Activated CD8-positive, alpha-beta memory T cell treated with anti-CD3 and anti-CD28 coated beads for 48 hours (primary cell): ENCODE data around the gene TBC1D13.

ENCODE experiments used
- DNase-seq, 3 experiments: peaks; one replicate each; pipeline ENCODE4 v3.0.0-alpha.2; 2020; ENCODE audit warnings: low read depth in 2 of 3, low spot score in 2 of 3

The TBC1D13 gene

DNA sequence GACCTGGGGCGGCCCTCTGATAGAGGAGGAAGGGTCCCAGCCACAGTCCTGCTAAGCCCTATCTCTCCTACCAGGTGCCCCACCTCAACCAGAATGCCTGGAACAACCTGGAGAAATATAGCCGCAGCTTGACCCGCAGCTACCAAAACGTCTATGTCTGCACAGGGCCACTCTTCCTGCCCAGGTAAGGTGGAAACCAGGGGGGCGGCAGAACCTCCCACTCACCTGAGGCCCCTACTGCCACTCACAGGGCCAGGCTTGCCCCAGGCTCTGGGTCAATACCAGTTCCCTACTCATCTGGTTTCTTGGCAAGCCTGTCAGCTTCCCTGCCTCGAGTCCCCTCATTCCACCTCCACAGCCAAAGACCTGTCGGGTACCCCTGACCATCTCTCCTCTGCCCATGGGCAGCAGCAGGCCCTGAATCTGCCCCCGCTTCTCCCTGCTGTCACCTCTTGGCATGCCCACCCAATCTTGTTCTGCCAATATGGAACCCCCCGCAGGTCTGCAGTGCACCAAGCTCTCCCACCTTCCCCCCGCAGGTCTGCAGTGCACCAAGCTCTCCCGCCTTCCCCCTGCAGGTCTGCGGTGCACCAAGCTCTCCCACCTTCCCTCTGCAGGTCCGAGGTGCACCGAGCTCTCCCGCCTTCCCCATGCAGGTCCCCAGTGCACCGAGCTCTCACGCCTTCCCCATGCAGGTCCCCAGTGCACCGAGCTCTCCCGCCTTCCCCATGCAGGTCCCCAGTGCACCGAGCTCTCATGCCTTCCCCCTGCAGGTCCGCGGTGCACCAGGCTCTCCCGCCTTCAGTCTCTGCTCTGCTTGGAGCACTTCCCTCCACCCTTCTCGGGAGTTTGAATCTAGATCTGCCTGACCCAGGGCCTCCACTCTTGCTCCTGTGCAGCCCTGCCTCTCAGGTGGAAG is 33.9 kb downstream of the TBC1D13 start:
- DNase-seq = no peak

- DNase-seq = no peak
Observed at GRCh38 chr9:128821584-128822406, 34.7 kb downstream of the TBC1D13 start.

DNA sequence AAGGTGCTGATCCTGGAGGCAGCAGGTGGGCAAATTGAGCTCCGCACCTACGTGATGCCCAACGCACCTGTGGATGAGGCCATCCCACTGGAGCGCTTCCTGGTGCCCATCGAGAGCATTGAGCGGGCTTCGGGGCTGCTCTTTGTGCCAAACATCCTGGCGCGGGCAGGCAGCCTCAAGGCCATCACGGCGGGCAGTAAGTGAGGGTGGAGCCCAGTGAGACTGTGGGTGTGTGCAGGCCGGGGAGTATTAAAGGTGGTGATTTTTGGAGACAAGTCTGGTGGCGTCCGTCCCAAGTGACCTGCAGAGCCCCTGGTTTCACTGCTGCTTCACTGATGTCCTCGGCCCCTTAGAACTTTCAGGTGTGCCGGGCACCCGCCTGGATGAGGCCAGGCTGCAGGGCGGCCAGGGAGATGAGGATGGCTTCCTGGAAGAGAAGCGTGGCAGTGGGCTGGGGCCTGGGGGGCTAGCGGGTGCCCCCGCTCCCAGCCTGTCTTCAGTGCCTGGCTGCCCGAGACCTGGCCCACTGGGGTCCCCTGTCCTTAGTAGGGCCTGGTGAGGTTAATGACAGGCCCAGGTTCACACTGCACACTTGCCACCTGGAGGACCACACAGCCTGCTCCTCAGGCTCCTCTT is 35.5 kb downstream of the TBC1D13 start:
- DNase-seq = no peak

- DNase-seq = no peak
Observed at GRCh38 chr9:128823362-128823902, 36.4 kb downstream of the TBC1D13 start.

GRCh38 chr9:128823903-128824406 is 36.9 kb downstream of the TBC1D13 start:
- no peak for DNase-seq

DNA sequence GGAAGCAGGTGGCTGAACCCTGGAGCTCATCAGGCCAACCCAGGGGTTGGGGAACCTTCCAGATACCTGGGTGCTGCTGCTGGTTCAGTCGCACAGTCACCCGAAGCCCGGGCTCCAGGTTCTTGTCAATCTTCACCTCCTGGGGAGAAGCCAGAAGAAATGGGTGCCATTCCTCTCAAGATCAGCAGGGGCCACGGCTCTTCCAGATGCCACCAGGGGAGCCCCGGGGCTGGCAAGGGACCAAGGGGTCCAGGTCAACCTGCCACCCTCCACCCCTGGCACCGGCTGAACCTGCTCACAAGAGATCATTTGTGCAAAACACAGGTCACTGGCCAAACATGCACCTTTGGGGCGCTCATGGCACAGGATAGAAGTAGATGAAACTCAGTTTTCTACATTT is 37.9 kb downstream of the TBC1D13 start:
- DNase-seq = no peak

GRCh38 chr9:128825923-128826700 is 39.1 kb downstream of the TBC1D13 start:
- no peak for DNase-seq

DNA sequence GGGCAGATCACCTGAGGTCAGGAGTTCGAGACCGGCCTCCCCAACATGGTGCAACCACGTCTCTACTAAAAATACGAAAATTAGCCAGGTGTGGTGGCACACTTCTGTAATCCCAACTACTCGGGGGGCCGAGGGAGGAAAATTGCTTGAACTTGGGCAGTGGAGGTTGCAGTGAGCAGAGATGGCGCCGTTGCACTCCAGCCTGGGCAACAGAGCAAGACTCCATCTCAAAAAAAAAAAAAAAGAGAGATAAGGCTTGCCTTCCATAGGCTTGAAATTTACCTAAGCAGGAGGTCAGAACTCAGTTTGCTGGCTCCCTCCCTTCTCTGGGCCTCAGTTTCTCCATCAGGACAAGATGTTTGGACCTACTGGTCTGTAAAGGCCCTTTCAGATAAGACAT is 41.2 kb downstream of the TBC1D13 start:
- no peak for DNase-seq

DNA sequence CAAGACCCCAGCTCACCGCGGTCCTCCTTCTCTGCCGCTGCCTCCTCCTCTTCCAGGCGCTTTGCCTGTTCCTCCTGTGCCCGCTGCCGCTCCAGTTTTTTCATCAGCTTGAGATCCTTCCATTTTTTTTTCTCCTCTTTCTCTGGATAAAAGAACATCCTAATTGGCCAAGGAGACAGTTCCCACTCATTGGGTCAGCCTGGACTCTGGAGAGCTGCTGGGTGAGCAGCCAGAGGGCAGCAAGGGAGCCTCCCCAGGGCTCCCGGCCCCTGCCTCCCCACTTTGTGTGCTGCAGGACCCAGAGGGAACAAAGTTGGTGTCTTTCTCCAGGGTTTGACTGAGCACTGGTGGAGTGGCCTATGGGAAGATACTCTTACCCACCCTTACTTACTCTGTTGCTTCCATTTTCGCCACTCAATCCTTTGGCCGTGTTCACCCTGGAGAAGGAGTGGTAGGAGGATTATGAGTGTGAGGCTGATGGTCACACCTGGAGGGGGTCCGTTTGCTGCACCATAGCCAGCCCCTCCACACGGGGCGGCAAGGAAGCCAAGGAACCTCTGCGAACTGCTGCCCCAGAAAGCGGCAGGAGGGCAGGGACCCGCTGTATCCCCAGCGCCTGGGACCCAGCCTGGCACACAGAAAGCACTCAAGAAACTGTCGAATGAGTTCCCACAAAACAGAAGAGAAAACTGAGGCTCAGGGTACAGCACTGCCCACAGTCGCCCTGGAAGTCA is 41.8 kb downstream of the TBC1D13 start:
- no peak for DNase-seq

DNA sequence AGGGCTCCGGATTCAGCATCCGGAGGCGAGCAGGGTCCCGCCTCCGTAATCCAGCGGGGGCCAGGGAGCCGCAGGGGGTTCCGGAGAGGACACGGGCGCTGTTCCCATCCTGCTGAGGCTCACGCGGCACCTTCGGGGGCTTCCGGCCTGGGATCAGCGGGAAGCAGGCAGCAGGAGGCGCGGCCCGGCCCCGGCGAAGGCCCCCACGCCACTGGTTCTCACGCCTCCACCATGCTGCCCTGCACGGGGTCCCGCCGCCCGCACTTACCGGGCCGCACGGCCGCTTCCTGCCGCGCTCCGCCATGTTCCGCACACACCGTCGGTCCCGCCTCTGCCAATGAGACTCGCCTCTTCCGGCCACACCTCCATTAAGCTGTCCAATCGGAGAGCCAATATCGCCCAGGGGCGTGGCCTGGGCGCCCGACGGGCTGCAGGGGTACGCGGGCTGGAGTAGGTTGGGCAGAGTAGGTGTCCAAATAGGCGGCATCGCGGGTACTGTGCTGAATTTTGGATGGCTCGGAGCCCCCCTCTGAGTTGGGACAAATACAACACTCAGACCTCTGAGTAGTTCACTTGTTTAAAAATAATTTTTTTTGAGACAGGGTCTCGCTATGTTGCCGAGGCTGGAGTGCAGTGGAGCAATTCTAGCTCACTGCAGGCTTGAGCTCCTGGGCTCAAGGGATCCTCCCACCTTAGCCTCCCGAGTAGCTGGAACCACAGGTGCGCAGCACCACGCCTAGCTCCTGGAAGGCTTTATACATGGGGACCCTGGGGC is 42.6 kb downstream of the TBC1D13 start, which contains the start of gene SPOUT1:
SPOUT1 (minus strand) TSS at position 318 of the 775 bp plus-strand sequence; CDS start at position 304, 14 bp downstream.
- DNase-seq = peak; percentile 85 to 90 (median 87)

DNA sequence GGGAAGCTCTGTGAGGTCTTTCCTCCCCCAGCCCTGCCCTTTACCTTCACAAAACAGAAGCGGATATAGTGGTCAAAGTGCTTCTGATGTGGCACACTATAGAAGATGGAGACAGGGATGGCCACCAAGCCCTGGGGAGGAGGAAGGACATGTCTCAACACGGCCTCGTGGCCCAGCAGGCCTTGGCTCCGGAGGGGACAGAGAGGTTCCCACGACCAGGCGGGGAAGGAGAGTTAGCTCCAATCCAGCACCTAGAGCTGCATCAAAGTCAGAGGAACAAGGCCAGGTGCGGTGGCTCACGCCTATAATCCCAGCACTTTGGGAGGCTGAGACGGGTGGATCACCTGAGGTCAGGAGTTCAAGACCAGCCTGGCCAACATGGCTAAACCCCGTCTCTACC is 46.6 kb downstream of the TBC1D13 start:
- DNase-seq = no peak

DNA sequence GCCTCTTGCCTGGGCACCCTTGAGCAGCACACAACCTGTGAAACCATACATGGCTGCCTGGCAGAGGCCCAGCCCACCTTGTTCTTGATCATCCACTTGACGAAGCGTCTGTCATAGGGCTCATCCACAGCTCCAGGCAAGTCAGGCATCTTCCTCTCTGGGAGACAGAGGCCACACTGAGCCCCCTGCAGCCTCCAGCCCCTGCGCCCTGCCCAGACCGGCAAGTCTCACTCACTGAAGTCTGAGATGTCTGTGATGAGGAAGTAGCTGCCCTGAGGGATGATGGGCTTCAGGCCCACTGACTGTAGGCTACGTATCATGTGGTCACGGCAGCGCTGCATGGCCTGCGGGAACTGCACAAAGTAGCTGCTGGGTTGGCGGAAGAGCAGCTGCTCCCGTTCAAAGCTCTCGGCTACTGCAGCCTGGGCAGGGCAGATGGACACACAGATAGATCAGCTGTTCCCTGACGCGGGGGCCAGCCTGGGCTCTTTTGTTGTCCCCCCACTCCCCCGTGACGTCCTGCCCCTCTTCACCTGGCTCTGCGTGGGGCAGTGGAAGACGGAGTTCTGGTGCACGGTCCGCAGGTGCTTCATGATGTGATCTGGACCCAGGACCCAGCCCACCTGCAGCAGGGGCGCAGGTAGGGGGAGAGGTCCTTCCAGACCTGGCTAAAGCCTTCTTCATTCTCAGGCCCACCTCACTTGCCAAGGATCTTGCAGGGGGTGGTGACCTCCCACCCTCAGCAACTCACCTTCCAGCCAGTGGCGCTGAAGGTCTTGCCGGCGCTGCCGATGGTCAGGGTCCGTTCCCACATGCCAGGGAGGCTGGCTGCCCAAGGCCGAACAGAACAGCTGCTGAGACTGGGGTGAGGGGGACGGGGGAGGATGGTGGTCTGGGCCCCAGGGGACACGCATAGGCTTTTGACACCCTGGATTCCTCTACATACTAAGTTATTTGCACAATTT is 48.5 kb downstream of the TBC1D13 start:
- DNase-seq = no peak

DNA sequence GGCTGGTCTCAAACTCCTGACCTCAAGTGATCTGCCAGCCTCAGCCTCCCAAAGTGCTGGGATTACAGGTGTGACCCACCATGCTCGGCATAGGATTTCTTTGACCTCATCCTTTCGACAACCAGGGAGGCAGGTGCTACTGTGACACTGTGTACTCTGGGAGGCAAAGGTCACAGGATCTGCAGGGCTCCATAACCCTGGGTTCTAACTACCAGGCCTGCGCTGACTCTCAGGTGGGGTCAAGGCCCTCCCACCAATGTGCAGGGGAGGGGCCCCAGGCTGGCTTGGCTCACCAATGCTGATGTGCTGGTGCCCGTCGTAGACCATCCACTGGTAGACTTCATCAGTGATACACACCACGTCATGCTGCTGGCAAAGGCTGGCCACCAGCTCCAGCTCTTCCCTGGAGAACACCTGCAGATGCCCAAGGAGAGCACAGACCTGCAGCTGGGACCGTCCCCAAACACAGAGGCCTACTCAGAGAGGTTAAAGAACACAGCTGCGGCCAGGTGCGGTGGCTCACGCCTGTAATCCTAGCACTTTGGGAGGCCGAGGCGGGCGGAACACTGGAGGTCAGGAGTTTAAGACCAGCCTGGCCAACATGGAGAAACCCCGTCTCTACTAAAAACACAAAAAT is 49.6 kb downstream of the TBC1D13 start:
- no peak for DNase-seq

DNA sequence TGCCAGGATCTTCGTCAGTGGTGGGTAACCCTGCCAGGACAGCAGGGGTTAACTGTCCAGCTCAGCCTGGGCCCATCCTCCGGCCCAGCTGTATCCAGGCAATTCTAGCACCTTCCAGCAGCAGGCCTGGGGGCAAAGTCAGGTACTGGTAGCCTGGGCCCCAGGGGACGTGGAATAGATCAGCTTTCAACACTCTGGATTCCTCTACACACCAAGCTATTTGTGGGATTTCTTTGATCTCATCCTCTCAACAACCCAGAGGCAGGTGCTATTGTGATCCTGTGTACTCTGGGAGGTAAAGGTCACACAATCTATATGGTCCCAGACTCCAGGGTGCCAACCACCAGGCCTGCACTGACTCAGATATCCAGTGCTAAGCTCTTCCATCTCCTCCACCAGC is 51.3 kb downstream of the TBC1D13 start:
- DNase-seq = no peak

GRCh38 chr9:128840524-128840923 is 53.5 kb downstream of the TBC1D13 start:
- DNase-seq = no peak

GRCh38 chr9:128841694-128842492 is 54.8 kb downstream of the TBC1D13 start:
- no peak for DNase-seq
